H9 (cell line): ENCODE data around the gene CALML4. TPM values are rescaled to one million over a fixed set of nuclear protein-coding genes. Genes with fewer than 3 reads are reported as not detected.
A peak's percentile ranks its signal among the peaks of the same experiment; 100 is the strongest.

ENCODE experiments used
- DNase-seq: peaks from one replicate; pipeline ENCODE4 v3.0.0-alpha.2; 2017
- H2AFZ ChIP-seq: one replicate; pipeline ENCODE4 v1.6.1; 2013; ENCODE audit warnings: mild to moderate bottlenecking, low read length, control low read depth, moderate library complexity
- H2AK5ac ChIP-seq: 2 replicates; pipeline ENCODE4 v1.6.1; 2013; ENCODE audit warnings: low read length, control low read depth, mixed read lengths; ENCODE audit not compliant: insufficient read length
- H2BK120ac ChIP-seq: one replicate; pipeline ENCODE4 v1.6.1; 2013; ENCODE audit warnings: low read depth, mild to moderate bottlenecking, low read length, control low read depth, inconsistent platforms; ENCODE audit not compliant: poor library complexity, severe bottlenecking
- H2BK12ac ChIP-seq: 2 replicates; pipeline ENCODE4 v1.6.1; 2013; ENCODE audit warnings: low read length, control low read depth, mixed read lengths, low read depth; ENCODE audit not compliant: insufficient read length
- H2BK15ac ChIP-seq: 2 replicates; pipeline ENCODE4 v1.6.1; 2013; ENCODE audit warnings: low read depth, low read length, control low read depth
- H2BK20ac ChIP-seq: one replicate; pipeline ENCODE4 v1.6.1; 2013; ENCODE audit warnings: low read depth, mild to moderate bottlenecking, low read length, control low read depth, inconsistent platforms; ENCODE audit not compliant: poor library complexity, severe bottlenecking
- H2BK5ac ChIP-seq: 2 replicates; pipeline ENCODE4 v1.6.1; 2013; ENCODE audit warnings: low read length, control low read depth, mixed read lengths; ENCODE audit not compliant: insufficient read length
- H3K14ac ChIP-seq: 2 replicates; pipeline ENCODE4 v1.6.1; 2013; ENCODE audit warnings: low read length, control low read depth; ENCODE audit not compliant: insufficient read depth
- H3K18ac ChIP-seq: 2 replicates; pipeline ENCODE4 v1.6.1; 2013; ENCODE audit warnings: low read depth, mild to moderate bottlenecking, mixed read lengths, low read length, control low read depth; ENCODE audit not compliant: insufficient read length
- H3K23ac ChIP-seq: 2 replicates; pipeline ENCODE4 v1.6.1; 2013; ENCODE audit warnings: low read length, control low read depth, mixed read lengths, low read depth; ENCODE audit not compliant: insufficient read length
- H3K23me2 ChIP-seq: 2 replicates; pipeline ENCODE4 v1.6.1; 2013; ENCODE audit warnings: low read depth, mild to moderate bottlenecking, mixed read lengths, low read length, control low read depth; ENCODE audit not compliant: insufficient read length, poor library complexity, severe bottlenecking
- H3K27ac ChIP-seq: 2 replicates; pipeline ENCODE4 v1.5.1; 2013; ENCODE audit warnings: low read length, control low read depth, mixed read lengths, low read depth; ENCODE audit not compliant: insufficient read length
- H3K27me3 ChIP-seq: 2 replicates; pipeline ENCODE4 v1.6.1; 2013; ENCODE audit warnings: low read length, control low read depth, inconsistent platforms; ENCODE audit not compliant: insufficient read depth
- H3K4ac ChIP-seq: 2 replicates; pipeline ENCODE4 v1.6.1; 2013; ENCODE audit warnings: low read depth, mild to moderate bottlenecking, control low read depth, inconsistent platforms, low read length, moderate library complexity
- H3K4me1 ChIP-seq: 2 replicates; pipeline ENCODE4 v1.6.1; 2013; ENCODE audit warnings: low read length, control low read depth, inconsistent platforms; ENCODE audit not compliant: insufficient read depth
- H3K4me2 ChIP-seq: 2 replicates; pipeline ENCODE4 v1.6.1; 2013; ENCODE audit warnings: low read length, control low read depth, mixed read lengths; ENCODE audit not compliant: insufficient read length, insufficient read depth
- H3K56ac ChIP-seq: 2 replicates; pipeline ENCODE4 v1.6.1; 2013; ENCODE audit warnings: low read depth, mild to moderate bottlenecking, mixed read lengths, low read length, control low read depth; ENCODE audit not compliant: insufficient read length
- H3K79me1 ChIP-seq: 2 replicates; pipeline ENCODE4 v1.6.1; 2013; ENCODE audit warnings: low read depth, mild to moderate bottlenecking, moderate library complexity, low read length, control low read depth, inconsistent platforms; ENCODE audit not compliant: insufficient read depth, poor library complexity, severe bottlenecking
- H3K79me2 ChIP-seq: 2 replicates; pipeline ENCODE4 v1.6.1; 2013; ENCODE audit warnings: low read length, control low read depth, inconsistent platforms; ENCODE audit not compliant: insufficient read depth
- H3K9ac ChIP-seq: 2 replicates; pipeline ENCODE4 v1.6.1; 2013; ENCODE audit warnings: low read length, control low read depth, mixed read lengths; ENCODE audit not compliant: insufficient read length; ENCODE audit errors: extremely low read depth
- H3K9me3 ChIP-seq: one replicate; pipeline ENCODE4 v1.6.1; 2013; ENCODE audit warnings: low read depth, low read length, inconsistent platforms; ENCODE audit not compliant: control insufficient read depth
- H3T11ph ChIP-seq: one replicate; pipeline ENCODE4 v1.6.1; 2013; ENCODE audit warnings: mild to moderate bottlenecking, low read length, control low read depth, inconsistent platforms
- H4K20me1 ChIP-seq: one replicate; pipeline ENCODE4 v1.6.1; 2013; ENCODE audit not compliant: control insufficient read depth, insufficient read length, insufficient read depth
- H4K5ac ChIP-seq: 2 replicates; pipeline ENCODE4 v1.6.1; 2013; ENCODE audit warnings: low read depth, mild to moderate bottlenecking, mixed read lengths, low read length, control low read depth; ENCODE audit not compliant: insufficient read length
- H4K8ac ChIP-seq: replicated peaks from 2 replicates; pipeline ENCODE4 v1.6.1; 2013; ENCODE audit warnings: low read length, control low read depth, mixed read lengths, low read depth; ENCODE audit not compliant: insufficient read length
- H4K91ac ChIP-seq: 2 replicates; pipeline ENCODE4 v1.6.1; 2013; ENCODE audit warnings: low read depth, mild to moderate bottlenecking, moderate library complexity, mixed read lengths, low read length, control low read depth; ENCODE audit not compliant: insufficient read length
- H3K27ac Mint-ChIP-seq, 3 experiments: 2 replicates in 2 of 3; 3 replicates in 1 of 3; pipeline ENCODE4 v1.8.0; 2020 to 2021; ENCODE audit warnings: mixed read lengths in 3 of 3, mild to moderate bottlenecking in 1 of 3, moderate library complexity in 1 of 3
- H3K27me3 Mint-ChIP-seq: 2 replicates; pipeline ENCODE4 v1.8.0; 2021; ENCODE audit warnings: low read depth, mild to moderate bottlenecking, moderate library complexity, mixed read lengths
- H3K36me3 Mint-ChIP-seq, 3 experiments: 2 replicates in 2 of 3; 3 replicates in 1 of 3; pipeline ENCODE4 v1.8.0; 2020 to 2021; ENCODE audit warnings: low read depth in 3 of 3, mixed read lengths in 3 of 3; ENCODE audit not compliant: insufficient read depth in 1 of 3
- H3K4me1 Mint-ChIP-seq, 2 experiments: 2 replicates each; pipeline ENCODE4 v1.8.0; 2020; ENCODE audit warnings: mixed read lengths in 2 of 2
- H3K4me3 Mint-ChIP-seq, 2 experiments: 2 replicates in 1 of 2; 3 replicates in 1 of 2; pipeline ENCODE4 v1.8.0; 2020 to 2021; ENCODE audit warnings: mild to moderate bottlenecking in 2 of 2, mixed read lengths in 2 of 2, moderate library complexity in 1 of 2
- H3K9me3 Mint-ChIP-seq, 2 experiments: 2 replicates in 1 of 2; 3 replicates in 1 of 2; pipeline ENCODE4 v1.8.0; 2020; ENCODE audit warnings: mild to moderate bottlenecking in 2 of 2, mixed read lengths in 2 of 2, moderate library complexity in 1 of 2
- CTCF ChIP-seq: fragments of 200-600 bp; sonication (generic); conservative IDR thresholded peaks from 3 replicates; pipeline ENCODE4 v1.8.0; 2021; ENCODE audit warnings: antibody characterized with exemption, mild to moderate bottlenecking
- WGBS: extraction: QIAGEN DNeasy Blood & Tissue Kit; methylation state at CpG from one replicate; pipeline ENCODE4 v1.1.7; 2013; ENCODE audit warnings: missing lambda C conversion rate, low lambda C conversion rate, mixed read lengths; ENCODE audit not compliant: insufficient read length; ENCODE audit errors: extremely low coverage; 5-methylcytosine and 5-hydroxymethylcytosine counted together
- total RNA-seq: library from RNA; stranded (reverse); gene quantifications from 2 replicates; pipeline ENCODE4 v1.2.1, GENCODE V29; 2021

CALML4 gene
- total RNA-seq, 1 experiment from 2014 or later = 11.8 TPM

GRCh38 chr15:68200016-68200861 is 4.9 kb downstream of the CALML4 start:
- no peak overlapping the region for H3T11ph ChIP-seq
- Mint-ChIP-seq H3K36me3 (peaks cover 0 to 15% (median 4%) of the 10 kb centered on the region in 3 experiments; a peak in 5 of 7 replicates), H3K27ac (peak overlapping the region in 1 of 3 experiments; percentile 36; a peak in 2 of 7 replicates), H3K4me1 (peaks cover 22 to 38% of the 10 kb centered on the region in 2 experiments), H3K9me3 (no peaks in the 10 kb centered on the region), H3K4me3 (no peak overlapping the region), H3K27me3 (no peaks in the 10 kb centered on the region; the same call in none of the 2 replicates)
- H3K27ac ChIP-seq = no peak overlapping the region
- no peak overlapping the region for H3K18ac ChIP-seq
- no peak overlapping the region for H2AFZ ChIP-seq
- H3K56ac ChIP-seq = no peak overlapping the region
- H3K79me2 ChIP-seq = no peaks in the 10 kb centered on the region
- no peak overlapping the region for H3K4me2 ChIP-seq
- no peak overlapping the region for H2BK120ac ChIP-seq
- H3K23ac ChIP-seq = no peak overlapping the region
- H4K91ac ChIP-seq = no peak overlapping the region
- H2BK12ac ChIP-seq = no peak overlapping the region
- no peak overlapping the region for H3K9ac ChIP-seq
- H3K79me1 ChIP-seq = no peaks in the 10 kb centered on the region
- no peak overlapping the region for H3K4ac ChIP-seq
- no peak overlapping the region for H2BK15ac ChIP-seq
- no peak for TF ChIP-seq CTCF
- no peaks in the 10 kb centered on the region for H3K27me3 ChIP-seq
- DNase-seq = no peak
- no peak overlapping the region for H2AK5ac ChIP-seq
- H4K5ac ChIP-seq = no peak overlapping the region
- no peaks in the 10 kb centered on the region for H3K9me3 ChIP-seq
- no peaks in the 10 kb centered on the region; the same call in 1 of the 2 replicates for H3K4me1 ChIP-seq
- no peak overlapping the region for H4K8ac ChIP-seq
- H4K20me1 ChIP-seq = no peaks in the 10 kb centered on the region
- no peak overlapping the region for H2BK20ac ChIP-seq
- no CpG with 5 or more reads among the region's 16 CpGs for WGBS
- H3K23me2 ChIP-seq = no peaks in the 10 kb centered on the region
- H3K14ac ChIP-seq = no peak overlapping the region
- no peak overlapping the region for H2BK5ac ChIP-seq
